Middle frontal gyrus (tissue), 1 donor: Measurements from ENCODE around the gene PPP1R13B.
"Not testable (repeated sequence)": the region's sequence is repeated elsewhere in the genome, so short reads cannot be mapped to it uniquely, and the experiment has no call there.

Experiments
- DNase-seq: peaks from one replicate; pipeline ENCODE4 v3.0.0-alpha.2; 2015; ENCODE audit warnings: low spot score; ENCODE audit errors: extremely low spot score

Gene PPP1R13B

GRCh38 chr14:103702095-103702494 is 145.3 kb downstream of the PPP1R13B start:
- DNase-seq: no peak

GRCh38 chr14:103700753-103701490 is 146.5 kb downstream of the PPP1R13B start:
- no peak for DNase-seq

- DNase-seq: no peak
These were observed 147.2 kb downstream of the PPP1R13B start for GRCh38 chr14:103699901-103700752.

- no peak for DNase-seq
These were observed 148.1 kb downstream of the PPP1R13B start for GRCh38 chr14:103699261-103699661.

GRCh38 chr14:103698380-103699260 is 148.8 kb downstream of the PPP1R13B start:
- DNase-seq: no peak

GRCh38 chr14:103697603-103698379 is 149.6 kb downstream of the PPP1R13B start:
- no peak for DNase-seq

GRCh38 chr14:103697206-103697602 is 150.2 kb downstream of the PPP1R13B start:
- no peak for DNase-seq

- DNase-seq: no peak
These were observed 150.8 kb downstream of the PPP1R13B start for GRCh38 chr14:103696466-103697071.

GRCh38 chr14:103696070-103696402 is 151.3 kb downstream of the PPP1R13B start:
- no peak for DNase-seq

- DNase-seq: no peak
These were observed 151.9 kb downstream of the PPP1R13B start for GRCh38 chr14:103695296-103696069.

GRCh38 chr14:103694572-103695026 is 152.8 kb downstream of the PPP1R13B start:
- no peak for DNase-seq

GRCh38 chr14:103693515-103693914 is 153.9 kb downstream of the PPP1R13B start:
- DNase-seq: no peak

GRCh38 chr14:103692871-103693270 is 154.5 kb downstream of the PPP1R13B start:
- no peak for DNase-seq

- no peak for DNase-seq
These were observed 155.2 kb downstream of the PPP1R13B start for GRCh38 chr14:103692159-103692558.

GRCh38 chr14:103691655-103692054 is 155.7 kb downstream of the PPP1R13B start:
- DNase-seq: not testable (repeated sequence)

- no peak for DNase-seq
These were observed 157.0 kb downstream of the PPP1R13B start for GRCh38 chr14:103690332-103690731.

GRCh38 chr14:103688906-103689902 is 158.2 kb downstream of the PPP1R13B start:
- no peak for DNase-seq

- no peak for DNase-seq
These were observed 158.9 kb downstream of the PPP1R13B start for GRCh38 chr14:103688441-103688840.
